K562 (cell line): ENCODE measurements around the gene PRKG1. TPM values are rescaled to one million over a fixed set of nuclear protein-coding genes. Genes with fewer than 3 reads are reported as not detected.

Experiments used
- ATAC-seq: fragments of 200-7000 bp; cut with Tn5 transposase; 3 replicates; pipeline ENCODE4 v1.9.1; 2020; ENCODE audit warnings: moderate library complexity
- BruUV-seq: library from RNA; stranded (reverse); fragments of 400-500 nt; replicated peaks from 2 replicates; lab custom pipeline; 2021; lab: Mats Ljungman, UMichigan
- CTCF ChIA-PET: fragments of 300-600 bp; formaldehyde crosslinking; extraction: SDS; loops from one replicate; lab custom pipeline; 2021; ENCODE audit warnings: low intra/inter-chr PET ratio; lab: Yijun Ruan, JAX
- POLR2A ChIA-PET: fragments of 300-600, 350-650 bp; sonication (Branson Sonifier 250); formaldehyde crosslinking; extraction: SDS; loops from one replicate; lab custom pipeline; 2021; ENCODE audit warnings: antibody characterized with exemption, inconsistent platforms; lab: Yijun Ruan, JAX
- DNase-seq, 4 experiments: peaks; one replicate each; pipeline versions ENCODE4 v3.0.0 to v3.0.0-alpha.2; 2011 to 2018; ENCODE audit warnings: low spot score in 3 of 4, mixed read lengths in 3 of 4; ENCODE audit errors: extremely low read depth in 1 of 4
- FAIRE-seq: peaks from 2 replicates; lab custom pipeline; 2011; peaks lifted over from hg19 to GRCh38; lab: Jason Lieb, UNC
- H2AFZ ChIP-seq: 2 replicates; pipeline ENCODE4 v1.6.0; 2011; ENCODE audit warnings: low read depth, low read length, control low read depth, inconsistent platforms
- H3K27ac ChIP-seq: fragments of 200-600 bp; 3 replicates; pipeline ENCODE4 v1.8.0; 2011; ENCODE audit warnings: low read depth, mild to moderate bottlenecking, control low read depth, inconsistent platforms, low read length, moderate library complexity, mixed read lengths; ENCODE audit errors: extremely low read depth
- H3K27me3 ChIP-seq, 2 experiments: fragments of 300-600 bp in 1 of 2; 2 replicates in 1 of 2; 3 replicates in 1 of 2; pipeline versions ENCODE4 v1.6.0 to v1.8.0; 2011; ENCODE audit warnings: inconsistent platforms in 2 of 2, low read length in 2 of 2, mild to moderate bottlenecking in 1 of 2, mixed read lengths in 1 of 2, moderate library complexity in 1 of 2; ENCODE audit not compliant: control insufficient read depth in 2 of 2, insufficient read depth in 2 of 2
- H3K36me3 ChIP-seq: fragments of 300-600 bp; 3 replicates; pipeline ENCODE4 v1.8.0; 2011; ENCODE audit warnings: mild to moderate bottlenecking, low read length, inconsistent platforms; ENCODE audit not compliant: control insufficient read depth, insufficient read depth
- H3K4me1 ChIP-seq, 2 experiments: fragments of 200-600 bp in 1 of 2; replicated peaks in 1 of 2; 2 replicates in 1 of 2; 3 replicates in 1 of 2; pipeline versions ENCODE4 v1.5.1 to v1.8.0; 2011; ENCODE audit warnings: inconsistent platforms in 2 of 2, low read length in 2 of 2, mild to moderate bottlenecking in 1 of 2, mixed read lengths in 1 of 2, moderate library complexity in 1 of 2; ENCODE audit not compliant: control insufficient read depth in 2 of 2, insufficient read depth in 2 of 2
- H3K4me2 ChIP-seq: 2 replicates; pipeline ENCODE4 v1.6.1; 2011; ENCODE audit warnings: low read length, control low read depth, inconsistent platforms, mixed read lengths; ENCODE audit not compliant: insufficient read depth
- H3K4me3 ChIP-seq: fragments of 200-600 bp; sonication (generic), shearing (Covaris generic); 2 replicates; pipeline ENCODE4 v1.5.1; 2016; ENCODE audit warnings: control low read depth, inconsistent platforms
- H3K79me2 ChIP-seq: fragments of 200-600 bp; 3 replicates; pipeline ENCODE4 v1.8.0; 2011; ENCODE audit warnings: low read length, inconsistent platforms; ENCODE audit not compliant: control insufficient read depth, insufficient read depth
- H3K9ac ChIP-seq, 2 experiments: 2 replicates each; pipeline versions ENCODE4 v1.6.0 to v1.6.1; 2011; ENCODE audit warnings: low read depth in 2 of 2, low read length in 2 of 2, control low read depth in 1 of 2, inconsistent platforms in 1 of 2, mild to moderate bottlenecking in 1 of 2, mixed read lengths in 1 of 2; ENCODE audit not compliant: insufficient read depth in 1 of 2
- H3K9me1 ChIP-seq: one replicate; pipeline ENCODE4 v1.6.0; 2011; ENCODE audit warnings: inconsistent platforms, mild to moderate bottlenecking, low read length, moderate library complexity; ENCODE audit not compliant: control insufficient read depth, insufficient read depth
- H3K9me3 ChIP-seq: replicated peaks from 2 replicates; pipeline ENCODE4 v1.5.1; 2011; ENCODE audit warnings: low read depth, low read length, inconsistent platforms; ENCODE audit not compliant: control insufficient read depth, insufficient read depth
- H4K20me1 ChIP-seq: replicated peaks from 2 replicates; pipeline ENCODE4 v1.6.1; 2011; ENCODE audit warnings: low read length, inconsistent platforms, mixed read lengths; ENCODE audit not compliant: control insufficient read depth, insufficient read depth
- CTBP1 ChIP-seq: fragments of 450-650 bp; IDR thresholded peaks from 2 replicates; pipeline ENCODE4 v1.6.1; 2016; ENCODE audit warnings: borderline replicate concordance
- JUN ChIP-seq, 2 experiments: sonication (generic) in 1 of 2; formaldehyde crosslinking in 1 of 2; IDR thresholded peaks; 2 replicates each; pipeline versions ENCODE4 v1.6.1 to v1.8.0; 2012 to 2022; ENCODE audit warnings: borderline replicate concordance in 2 of 2, mild to moderate bottlenecking in 2 of 2, improper control_type of control experiment in 1 of 2, low read depth in 1 of 2, low read length in 1 of 2, missing genetic modification reagents in 1 of 2
- JUNB ChIP-seq: fragments of 450-650 bp; formaldehyde crosslinking; conservative IDR thresholded peaks from 2 replicates; pipeline ENCODE4 v1.4.0; 2020; ENCODE audit warnings: mild to moderate bottlenecking
- MLX ChIP-seq, 2 experiments: fragments of 450-650 bp in 1 of 2; sonication (generic) in 1 of 2; formaldehyde crosslinking; conservative IDR thresholded peaks; 2 replicates each; pipeline versions ENCODE4 v1.4.0 to v1.8.1; 2020 to 2022; ENCODE audit warnings: mild to moderate bottlenecking in 1 of 2, missing genetic modification reagents in 1 of 2
- RBM39 ChIP-seq: fragments of 200-400 bp; formaldehyde crosslinking; optimal IDR thresholded peaks from 2 replicates; pipeline ENCODE3; 2018; ENCODE audit warnings: low read depth, low read length
- RNF2 ChIP-seq: sonication (generic); IDR thresholded peaks from 2 replicates; pipeline ENCODE4 v1.6.1; 2016
- SAFB ChIP-seq: fragments of 200-400 bp; formaldehyde crosslinking; IDR thresholded peaks from 2 replicates; pipeline ENCODE4 v1.6.1; 2017; ENCODE audit warnings: low read depth, low read length, borderline replicate concordance
- USF1 ChIP-seq: sonication (generic); formaldehyde crosslinking; IDR thresholded peaks from 2 replicates; pipeline ENCODE4 v1.9.0; 2022; ENCODE audit warnings: mild to moderate bottlenecking, missing genetic modification reagents
- YBX1 ChIP-seq: fragments of 450-650 bp; IDR thresholded peaks from 2 replicates; pipeline ENCODE4 v1.7.1; 2016; ENCODE audit warnings: mild to moderate bottlenecking
- ZFP30 ChIP-seq: fragments of 250-450 bp; sonication (Bioruptor Pico); IDR thresholded peaks from 2 replicates; pipeline ENCODE4 v1.8.0; 2022; ENCODE audit warnings: moderate library complexity, mild to moderate bottlenecking, inconsistent platforms, borderline replicate concordance
- ZNF224 ChIP-seq: sonication (generic); formaldehyde crosslinking; IDR thresholded peaks from 2 replicates; pipeline ENCODE4 v1.8.0; 2022; ENCODE audit warnings: mild to moderate bottlenecking, missing genetic modification reagents
- WGBS: fragments of 100-300 bp; shearing (Covaris generic); methylation state at CpG from one replicate; pipeline ENCODE4 v1.1.6; 2016; ENCODE audit warnings: low coverage, mixed read lengths; ENCODE audit not compliant: insufficient coverage; ENCODE audit errors: missing lambda C conversion rate; 5-methylcytosine and 5-hydroxymethylcytosine counted together
- in situ Hi-C: fragments of 300-500 bp; cut with MboI; formaldehyde crosslinking; loops from 4 replicates; pipeline ENCODE4 v1.15.0; 2018; ENCODE audit warnings: inconsistent platforms, mixed read lengths
- intact Hi-C: fragments of 100-400 bp; cut with micrococcal nuclease; formaldehyde crosslinking; loops from 2 replicates; pipeline ENCODE4 v1.14.2; 2022
- polyA plus RNA-seq, 8 experiments: library from polyadenylated mRNA; depleted of rRNA in 4 of 8; stranded (reverse) in 5 of 8; unstranded in 3 of 8; fragments of >200 nt; fragmentation: Nextera tagmentation in 2 of 8; fragmentation: Illumina TruSeq in 1 of 8; extraction: Ambion mirVana in 2 of 8; extraction: Trizol in 1 of 8; gene quantifications; 2 replicates each; pipeline versions ENCODE4 v1.2.1 to v1.2.3, GENCODE V29; 2011 to 2014; ENCODE audit warnings: inconsistent platforms in 1 of 8, missing spikeins in 1 of 8
- total RNA-seq, 7 experiments: library from RNA; depleted of rRNA in 6 of 7; stranded (reverse); fragments of >200 nt in 6 of 7; fragmentation: Illumina TruSeq in 2 of 7; extraction: Trizol in 2 of 7; gene quantifications; 2 replicates each; pipeline versions ENCODE4 v1.2.1 to v1.2.3, GENCODE V29; 2011 to 2021; ENCODE audit warnings: low replicate concordance in 1 of 7

Gene PRKG1
- total and polyA plus RNA-seq, 9 of the 15 experiments (the other 6 are each of a cell fraction or from before 2014, with no cell fraction given): 0.22 TPM; not detected in 8

GRCh38 chr10:51363415-51363814 is 289.1 kb downstream of the PRKG1 start:
- Histone ChIP-seq H3K27me3 (no peaks in the 10 kb centered on the region), H2AFZ (no peak overlapping the region), H3K4me2 (no peak overlapping the region), H3K27ac (no peak overlapping the region), H4K20me1 (no peaks in the 10 kb centered on the region), H3K4me1 (no peaks in the 10 kb centered on the region), H3K9ac (no peak overlapping the region), H3K4me3 (no peak overlapping the region), H3K9me3 (no peaks in the 10 kb centered on the region), H3K79me2 (no peaks in the 10 kb centered on the region), H3K9me1 (no peaks in the 10 kb centered on the region), H3K36me3 (no peaks in the 10 kb centered on the region)
- no peak for TF ChIP-seq ZNF224 (CRISPR knock-in tag)
- TF ChIP-seq ZFP30 (CRISPR knock-in tag): no peak
- TF ChIP-seq USF1: no peak
- no peak for TF ChIP-seq RNF2
- TF ChIP-seq JUN (IDR thresholded peaks at IDR 0.05; ENCODE audit: borderline replicate concordance, low read depth, low read length): no peak
- no peak for TF ChIP-seq JUN (CRISPR knock-in tag; IDR thresholded peaks at IDR 0.05; ENCODE audit: borderline replicate concordance)
- no peak for TF ChIP-seq RBM39
- TF ChIP-seq YBX1: no peak
- no peak for TF ChIP-seq CTBP1
- TF ChIP-seq SAFB: no peak
- TF ChIP-seq MLX (CRISPR knock-in tag; conservative IDR thresholded peaks at IDR 0.05): no peak
- no peak for TF ChIP-seq JUNB (CRISPR knock-in tag)
- DNase-seq: no peak
- intact Hi-C loops: no loop called here
- BruUV-seq: no TSS peak
- CTCF ChIA-PET: no interaction called here
- FAIRE-seq: no peak
- POLR2A ChIA-PET: no interaction called here
- WGBS: 5% methylated on average over 4 of the region's 4 CpGs
- ATAC-seq: no peak
- in situ Hi-C loops: no loop called here
